IMR-90 (cell line): ENCODE data around the gene CDH13. TPM values are rescaled to one million over a fixed set of nuclear protein-coding genes. Genes with fewer than 3 reads are reported as not detected.

Source experiments
- ATAC-seq: fragments of 200-7000 bp; cut with Tn5 transposase; 2 replicates; pipeline ENCODE4 v1.9.1; 2020; ENCODE audit warnings: low read depth, mild to moderate bottlenecking, moderate library complexity
- BruUV-seq: library from RNA; stranded (reverse); fragments of 400-500 nt; replicated peaks from 2 replicates; lab custom pipeline; 2021; lab: Mats Ljungman, UMichigan
- CTCF ChIA-PET: fragments of 300-600 bp; formaldehyde crosslinking; extraction: SDS; loops from one replicate; lab custom pipeline; 2021; ENCODE audit warnings: antibody characterized with exemption; lab: Yijun Ruan, JAX
- POLR2A ChIA-PET: fragments of 300-600 bp; sonication (Branson Sonifier 250); formaldehyde crosslinking; loops from one replicate; lab custom pipeline; 2022; ENCODE audit warnings: antibody characterized with exemption; ENCODE audit not compliant: unreplicated experiment; lab: Charles Lee
- DNase-seq: peaks from one replicate; pipeline ENCODE4 v3.0.0; 2013
- H2AFZ ChIP-seq: replicated peaks from 2 replicates; pipeline ENCODE3; 2013; ENCODE audit warnings: low read length, mild to moderate bottlenecking; ENCODE audit not compliant: poor library complexity
- H2AK5ac ChIP-seq: 2 replicates; pipeline ENCODE4 v1.6.1; 2013; ENCODE audit warnings: low read depth, low read length, inconsistent platforms
- H2AK9ac ChIP-seq: replicated peaks from 2 replicates; pipeline ENCODE3; 2013; ENCODE audit warnings: mild to moderate bottlenecking, low read depth, low read length, moderate library complexity; ENCODE audit not compliant: poor library complexity
- H2BK120ac ChIP-seq: 2 replicates; pipeline ENCODE4 v1.6.1; 2013; ENCODE audit warnings: low read depth, low read length, inconsistent platforms
- H2BK15ac ChIP-seq: 3 replicates; pipeline ENCODE4 v1.6.1; 2013; ENCODE audit warnings: low read depth, low read length, inconsistent platforms
- H2BK20ac ChIP-seq: 2 replicates; pipeline ENCODE4 v1.6.1; 2013; ENCODE audit warnings: low read depth, mild to moderate bottlenecking, inconsistent platforms, low read length, moderate library complexity
- H2BK5ac ChIP-seq: 2 replicates; pipeline ENCODE4 v1.6.1; 2013; ENCODE audit warnings: mild to moderate bottlenecking, low read depth, low read length, inconsistent platforms; ENCODE audit not compliant: poor library complexity, severe bottlenecking
- H3K14ac ChIP-seq: replicated peaks from 2 replicates; pipeline ENCODE4 v1.6.1; 2013; ENCODE audit warnings: low read depth, low read length, inconsistent platforms
- H3K18ac ChIP-seq: 2 replicates; pipeline ENCODE4 v1.6.1; 2013; ENCODE audit warnings: low read depth, low read length, control low read depth
- H3K23ac ChIP-seq: 2 replicates; pipeline ENCODE4 v1.6.1; 2013; ENCODE audit warnings: low read depth, low read length, inconsistent platforms
- H3K27ac ChIP-seq: 2 replicates; pipeline ENCODE4 v1.5.1; 2013; ENCODE audit warnings: mild to moderate bottlenecking, control low read depth, low read length; ENCODE audit not compliant: insufficient read depth
- H3K27me3 ChIP-seq: 2 replicates; pipeline ENCODE4 v1.6.1; 2013; ENCODE audit warnings: low read length; ENCODE audit not compliant: control insufficient read depth, insufficient read depth
- H3K36me3 ChIP-seq: 2 replicates; pipeline ENCODE4 v1.6.1; 2013; ENCODE audit warnings: low read length, mixed read lengths; ENCODE audit not compliant: control insufficient read depth, insufficient read depth
- H3K4ac ChIP-seq: 2 replicates; pipeline ENCODE4 v1.6.1; 2013; ENCODE audit warnings: low read depth, low read length, inconsistent platforms
- H3K4me1 ChIP-seq: 2 replicates; pipeline ENCODE4 v1.6.1; 2013; ENCODE audit warnings: low read length, mixed read lengths; ENCODE audit not compliant: control insufficient read depth, insufficient read depth
- H3K4me2 ChIP-seq: 2 replicates; pipeline ENCODE4 v1.6.1; 2013; ENCODE audit warnings: low read depth, mild to moderate bottlenecking, control low read depth, low read length, moderate library complexity
- H3K4me3 ChIP-seq: 2 replicates; pipeline ENCODE4 v1.5.1; 2013; ENCODE audit warnings: low read depth, mild to moderate bottlenecking, control low read depth, low read length, moderate library complexity; ENCODE audit not compliant: insufficient read depth
- H3K56ac ChIP-seq: 2 replicates; pipeline ENCODE4 v1.6.1; 2013; ENCODE audit warnings: low read length, inconsistent platforms; ENCODE audit not compliant: insufficient read depth; ENCODE audit errors: extremely low read depth
- H3K79me1 ChIP-seq, 2 experiments: 2 replicates each; pipeline ENCODE4 v1.6.1; 2013; ENCODE audit warnings: low read length in 2 of 2, inconsistent platforms in 1 of 2, low read depth in 1 of 2
- H3K9ac ChIP-seq: 2 replicates; pipeline ENCODE4 v1.6.1; 2013; ENCODE audit warnings: low read depth, low read length, control low read depth
- H3K9me1 ChIP-seq: 2 replicates; pipeline ENCODE4 v1.6.1; 2013; ENCODE audit warnings: low read length, inconsistent platforms; ENCODE audit not compliant: insufficient read depth
- H3K9me3 ChIP-seq: 2 replicates; pipeline ENCODE4 v1.6.1; 2013; ENCODE audit warnings: low read length; ENCODE audit not compliant: control insufficient read depth, insufficient read depth
- H4K20me1 ChIP-seq: 2 replicates; pipeline ENCODE4 v1.6.1; 2013; ENCODE audit warnings: low read length, inconsistent platforms; ENCODE audit not compliant: insufficient read depth
- H4K5ac ChIP-seq: 2 replicates; pipeline ENCODE4 v1.6.1; 2013; ENCODE audit warnings: mild to moderate bottlenecking, low read depth, low read length, control low read depth
- H4K8ac ChIP-seq, 2 experiments: 2 replicates each; pipeline ENCODE4 v1.6.1; 2013; ENCODE audit warnings: low read depth in 2 of 2, low read length in 2 of 2, control low read depth in 1 of 2, inconsistent platforms in 1 of 2
- H4K91ac ChIP-seq: 2 replicates; pipeline ENCODE4 v1.6.1; 2013; ENCODE audit warnings: low read depth, low read length, inconsistent platforms; ENCODE audit not compliant: insufficient read depth
- CEBPB ChIP-seq: IDR thresholded peaks from 2 replicates; pipeline ENCODE4 v1.6.1; 2012; ENCODE audit warnings: low read depth, low read length, improper control_type of control experiment
- CHD1 ChIP-seq: IDR thresholded peaks from 2 replicates; pipeline ENCODE4 v1.6.1; 2012; ENCODE audit warnings: low read depth, low read length, improper control_type of control experiment
- CTCF ChIP-seq: conservative IDR thresholded peaks from 2 replicates; pipeline ENCODE4 v1.5.1; 2012; ENCODE audit warnings: mild to moderate bottlenecking, low read depth, low read length, improper control_type of control experiment
- FOS ChIP-seq: fragments of 150-350 bp; IDR thresholded peaks from 2 replicates; pipeline ENCODE4 v1.6.1; 2016; ENCODE audit warnings: low read depth, low read length
- MXI1 ChIP-seq: IDR thresholded peaks from 2 replicates; pipeline ENCODE4 v1.6.1; 2012; ENCODE audit warnings: low read depth, mild to moderate bottlenecking, low read length, moderate library complexity, borderline replicate concordance
- NFE2L2 ChIP-seq: fragments of 150-350 bp; IDR thresholded peaks from 2 replicates; pipeline ENCODE4 v1.6.1; 2016; ENCODE audit warnings: low read depth, mild to moderate bottlenecking, low read length
- RAD21 ChIP-seq: IDR thresholded peaks from 2 replicates; pipeline ENCODE4 v1.6.1; 2012; ENCODE audit warnings: low read length, improper control_type of control experiment
- RFX5 ChIP-seq: IDR thresholded peaks from 2 replicates; pipeline ENCODE4 v1.8.0; 2012; ENCODE audit warnings: low read depth, mild to moderate bottlenecking, low read length, moderate library complexity
- SMC3 ChIP-seq: fragments of 150-350 bp; IDR thresholded peaks from 2 replicates; pipeline ENCODE4 v1.6.1; 2016; ENCODE audit warnings: low read depth, mild to moderate bottlenecking, antibody characterized with exemption, low read length, moderate library complexity
- WGBS, 2 experiments: methylation state at CpG; one replicate each; pipeline versions ENCODE4 v1.1.5 to v1.1.7; 2013; ENCODE audit warnings: missing lambda C conversion rate in 2 of 2; ENCODE audit not compliant: insufficient read length in 1 of 2; ENCODE audit errors: extremely low coverage in 2 of 2; 5-methylcytosine and 5-hydroxymethylcytosine counted together
- dilution Hi-C: fragments of 300-500 bp; cut with HindIII; formaldehyde crosslinking; loops from one replicate; pipeline ENCODE4 v1.14.3; 2018; ENCODE audit warnings: low sequenced_read_pairs; ENCODE audit not compliant: unreplicated experiment
- in situ Hi-C: fragments of 300-500 bp; cut with MboI; formaldehyde crosslinking; loops from 3 replicates; pipeline ENCODE4 v1.14.3; 2019; ENCODE audit warnings: low sequenced_read_pairs, inconsistent platforms, mixed read lengths
- intact Hi-C: fragments of 100-400 bp; cut with micrococcal nuclease; formaldehyde crosslinking; loops from 2 replicates; pipeline ENCODE4 v1.10.0; 2022
- polyA plus RNA-seq, 3 experiments: library from polyadenylated mRNA; depleted of rRNA; stranded (reverse); fragments of >200 nt; gene quantifications; 2 replicates each; pipeline ENCODE4 v1.2.3, GENCODE V29; 2012; ENCODE audit warnings: low replicate concordance in 1 of 3
- total RNA-seq: library from RNA; depleted of rRNA; stranded (reverse); fragments of >200 nt; gene quantifications from 2 replicates; pipeline ENCODE4 v1.2.3, GENCODE V29; 2012
- TF ChIP-seq, protein P1 (sequence below): fragments of 150-350 bp; IDR thresholded peaks from 2 replicates; pipeline ENCODE4 v1.6.1; 2016; ENCODE audit warnings: low read depth, mild to moderate bottlenecking, low read length, moderate library complexity, borderline replicate concordance

The CDH13 gene
- total and polyA plus RNA-seq, 2 of the 4 experiments (the other 2 are of a cell fraction): 61.6 to 74.7 TPM

- Histone ChIP-seq H2AK5ac (no peak overlapping the region), H3K79me1 (no peaks in the 10 kb centered on the region), H3K4me2 (no peak overlapping the region), H2BK15ac (no peak overlapping the region), H3K56ac (no peak overlapping the region), H3K9me1 (no peaks in the 10 kb centered on the region), H4K5ac (no peak overlapping the region), H4K91ac (no peak overlapping the region), H3K4ac (no peak overlapping the region), H3K27ac (no peak overlapping the region), H3K9me3 (no peaks in the 10 kb centered on the region), H3K9ac (no peak overlapping the region), H3K14ac (no peak overlapping the region), H2AK9ac (no peak overlapping the region), H4K8ac (no peak overlapping the region), H2BK5ac (no peak overlapping the region), H2BK20ac (no peak overlapping the region), H4K20me1 (no peaks in the 10 kb centered on the region), H3K36me3 (no peaks in the 10 kb centered on the region), H3K27me3 (no peaks in the 10 kb centered on the region), H3K4me3 (no peak overlapping the region), H3K4me1 (peaks cover 6% of the 10 kb centered on the region), H3K23ac (no peak overlapping the region), H2BK120ac (no peak overlapping the region), H3K18ac (no peak overlapping the region), H2AFZ (no peak overlapping the region)
- TF ChIP-seq CEBPB (no peak), NFE2L2 (no peak), CHD1 (no peak), SMC3 (no peak), CTCF (no peak), RFX5 (no peak), MXI1 (no peak), RAD21 (no peak), FOS (no peak)
- TF ChIP-seq, protein P1, sequence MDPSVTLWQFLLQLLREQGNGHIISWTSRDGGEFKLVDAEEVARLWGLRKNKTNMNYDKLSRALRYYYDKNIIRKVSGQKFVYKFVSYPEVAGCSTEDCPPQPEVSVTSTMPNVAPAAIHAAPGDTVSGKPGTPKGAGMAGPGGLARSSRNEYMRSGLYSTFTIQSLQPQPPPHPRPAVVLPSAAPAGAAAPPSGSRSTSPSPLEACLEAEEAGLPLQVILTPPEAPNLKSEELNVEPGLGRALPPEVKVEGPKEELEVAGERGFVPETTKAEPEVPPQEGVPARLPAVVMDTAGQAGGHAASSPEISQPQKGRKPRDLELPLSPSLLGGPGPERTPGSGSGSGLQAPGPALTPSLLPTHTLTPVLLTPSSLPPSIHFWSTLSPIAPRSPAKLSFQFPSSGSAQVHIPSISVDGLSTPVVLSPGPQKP: no peak
- no CpG with 5 or more reads among the region's 1 CpG for WGBS, 2 experiments
- intact Hi-C loops (no loop called here), in situ Hi-C loops (no loop called here), dilution Hi-C loops (no loop called here)
- CTCF ChIA-PET: no interaction called here
- ATAC-seq: no peak
- POLR2A ChIA-PET: no interaction called here
- no TSS peak for BruUV-seq
- DNase-seq: no peak
Measured at GRCh38 chr16:83799336-83799735, 1172.6 kb downstream of the CDH13 start.
